D341Med (cell line): ENCODE measurements around the gene ARMCX6.
"Not testable (repeated sequence)": the region's sequence is repeated elsewhere in the genome, so short reads cannot be mapped to it uniquely, and the experiment has no call there.

ENCODE experiments used
- DNase-seq: peaks from one replicate; pipeline ENCODE4 v3.0.0; 2012; ENCODE audit warnings: low spot score

ARMCX6 gene

GRCh38 chrX:101617211-101618191 is at the start of gene ARMCX6:
Gene ARMCX6 (minus strand): TSS chrX:101618000. CDS start chrX:101616620, 1,380 bp downstream.
- DNase-seq: peak; percentile 76

DNA sequence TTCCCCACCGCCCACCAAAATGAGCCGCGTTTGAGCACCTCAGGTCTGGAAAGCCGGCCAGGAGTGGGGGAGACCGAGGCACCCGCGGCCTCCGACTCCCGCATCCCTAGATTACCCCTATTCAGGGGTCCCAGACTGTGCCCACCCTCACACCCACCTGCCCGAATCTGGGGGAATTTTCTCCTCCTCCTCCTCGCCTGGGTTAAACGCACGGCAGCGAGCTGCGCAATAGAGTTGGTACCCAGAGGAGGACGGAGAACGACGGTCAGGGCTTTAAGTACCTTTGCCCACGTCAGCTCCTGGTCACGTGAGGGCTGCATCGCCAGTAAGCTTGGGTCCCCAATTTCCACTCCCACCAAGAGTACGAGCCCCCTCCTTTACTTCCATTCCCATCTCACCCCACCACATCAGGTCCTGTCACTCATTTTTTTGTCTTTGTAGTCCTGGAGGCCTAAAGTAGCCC is 41.8 kb upstream of the ARMCX6 start, which contains the start of gene ARMCX2:
Gene ARMCX2, minus strand, starts transcription at position 250 of the 463 bp plus-strand sequence. CDS start 2,262 bp downstream, outside the sequence.
- DNase-seq: no peak

- DNase-seq: no peak
Observed at GRCh38 chrX:101658661-101659491, 41.1 kb upstream of the ARMCX6 start.

- DNase-seq: no peak
Observed at GRCh38 chrX:101657495-101657894, 39.7 kb upstream of the ARMCX6 start.

- DNase-seq: no peak
Observed at GRCh38 chrX:101656817-101657216, 39.0 kb upstream of the ARMCX6 start.

DNA sequence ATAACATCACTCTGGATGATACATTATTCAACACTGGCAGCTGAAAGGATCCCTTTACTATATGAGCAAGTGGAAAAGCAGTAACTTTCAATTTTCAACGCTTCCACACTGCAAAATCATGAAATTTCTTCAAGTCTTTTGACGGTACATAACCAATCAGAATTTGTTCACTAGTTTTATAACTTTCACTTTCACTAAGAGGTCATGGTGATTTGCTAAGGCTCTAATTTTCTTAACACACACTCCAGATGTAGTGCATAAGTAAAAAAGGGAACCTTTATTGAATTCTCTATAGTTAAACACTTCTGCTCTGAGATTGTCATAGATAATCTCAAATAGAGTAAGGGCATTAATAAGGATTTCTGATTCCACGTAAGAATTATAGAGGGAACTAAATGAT is 37.7 kb upstream of the ARMCX6 start:
- DNase-seq: no peak

DNA sequence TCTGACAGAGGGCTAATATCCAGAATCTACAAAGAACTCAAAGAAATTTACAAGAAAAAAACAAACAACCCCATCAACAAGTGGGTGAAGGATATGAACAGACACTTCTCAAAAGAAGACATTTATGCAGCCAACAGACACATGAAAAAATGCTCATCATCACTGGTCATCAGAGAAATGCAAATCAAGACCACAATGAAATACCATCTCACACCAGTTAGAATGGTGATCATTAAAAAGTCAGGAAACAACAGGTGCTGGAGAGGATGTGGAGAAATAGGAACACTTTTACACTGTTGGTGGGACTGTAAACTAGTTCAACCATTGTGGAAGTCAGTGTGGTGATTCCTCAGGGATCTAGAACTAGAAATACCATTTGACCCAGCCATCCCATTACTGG is 29.9 kb upstream of the ARMCX6 start:
- not testable (repeated sequence) for DNase-seq

DNA sequence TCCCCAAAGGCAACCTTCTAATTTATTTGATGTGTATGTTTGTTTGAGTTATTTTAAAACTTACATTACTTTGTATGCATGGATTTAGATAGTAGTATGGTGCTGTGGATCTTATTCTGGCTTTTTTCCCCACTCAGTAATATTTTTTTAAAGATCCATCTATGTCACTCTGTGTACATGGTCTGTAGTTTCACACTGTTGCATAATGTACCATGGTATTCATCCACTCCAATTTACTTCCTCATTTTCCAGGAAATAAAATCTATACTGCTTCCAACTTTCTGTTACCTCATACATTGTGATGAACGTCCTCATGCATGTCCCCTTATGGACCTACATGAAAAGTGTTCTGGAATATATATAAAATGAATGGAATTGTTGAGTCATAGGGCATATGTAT is 24.3 kb upstream of the ARMCX6 start:
- no peak for DNase-seq

DNA sequence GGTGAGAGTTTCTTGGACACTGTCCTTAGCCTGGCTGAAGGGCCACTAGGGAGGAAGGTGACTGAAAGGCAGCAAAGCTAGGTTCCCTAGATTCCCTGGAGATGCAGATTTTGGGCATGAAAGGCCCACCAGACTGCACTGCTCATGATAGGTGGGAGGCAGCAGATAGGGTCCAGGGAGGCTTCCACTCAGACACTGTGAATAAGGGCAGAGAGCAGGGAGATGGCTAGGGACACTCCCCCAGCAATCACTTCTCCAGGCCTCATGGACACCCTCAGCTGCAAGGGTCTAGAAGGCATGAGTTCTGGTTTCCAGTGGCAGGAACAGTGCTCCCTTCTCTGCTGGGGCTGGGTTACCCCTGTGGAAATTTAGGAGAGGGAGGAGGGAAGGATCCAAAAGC is 21.8 kb upstream of the ARMCX6 start:
- no peak for DNase-seq

GRCh38 chrX:101619364-101619763 is 1.6 kb upstream of the ARMCX6 start:
- no peak for DNase-seq

DNA sequence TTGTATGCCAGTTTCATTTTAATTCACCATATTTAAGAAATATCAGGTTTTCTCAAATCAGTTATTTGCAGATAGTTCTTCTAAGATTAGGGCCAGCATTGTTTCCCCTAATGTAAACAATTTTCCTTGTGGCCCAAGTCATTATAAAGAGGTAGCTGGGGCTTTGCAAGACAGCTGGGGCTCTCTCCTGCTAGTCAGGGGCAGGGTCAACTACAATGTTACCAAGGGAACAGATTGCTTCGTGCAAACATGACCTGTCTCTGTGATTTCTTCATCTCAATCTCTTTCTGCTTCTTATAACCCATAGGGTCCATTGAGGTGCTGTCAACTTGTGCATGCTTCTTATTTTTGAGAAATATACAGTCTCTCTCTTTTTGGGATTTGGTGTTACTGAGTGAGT is 12.1 kb downstream of the ARMCX6 start:
- no peak for DNase-seq

DNA sequence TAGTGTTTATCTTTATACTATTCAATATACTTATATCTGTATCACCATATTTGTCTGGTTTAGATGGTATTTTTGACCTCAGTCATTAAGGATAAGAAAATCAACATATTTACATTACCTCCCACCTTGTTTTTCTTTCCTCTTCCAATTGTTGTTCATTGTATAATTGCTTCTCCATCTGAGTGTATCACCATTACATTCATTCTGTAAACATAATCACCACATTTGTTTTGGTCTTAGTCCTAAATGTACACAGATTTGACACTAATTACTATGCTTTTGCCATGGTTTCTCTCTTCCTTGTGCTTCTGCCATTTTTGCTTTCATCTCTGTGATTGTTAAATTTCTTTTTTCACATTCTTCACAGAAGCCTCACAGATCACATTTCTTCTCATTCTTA is 12.7 kb downstream of the ARMCX6 start:
- no peak for DNase-seq

- DNase-seq: no peak
Observed at GRCh38 chrX:101602077-101602476, 15.7 kb downstream of the ARMCX6 start.

GRCh38 chrX:101599592-101599991 is 18.2 kb downstream of the ARMCX6 start:
- not testable (repeated sequence) for DNase-seq

- peak; percentile 41 for DNase-seq
Observed at GRCh38 chrX:101595739-101596419, 21.9 kb downstream of the ARMCX6 start.
